ENCODE measurements around the gene MAN1C1. TPM values are rescaled to one million over a fixed set of nuclear protein-coding genes. Genes with fewer than 3 reads are reported as not detected.

The MAN1C1 gene
- total RNA-seq, 1 experiment from 2014 or later = 0.11 TPM

DNA sequence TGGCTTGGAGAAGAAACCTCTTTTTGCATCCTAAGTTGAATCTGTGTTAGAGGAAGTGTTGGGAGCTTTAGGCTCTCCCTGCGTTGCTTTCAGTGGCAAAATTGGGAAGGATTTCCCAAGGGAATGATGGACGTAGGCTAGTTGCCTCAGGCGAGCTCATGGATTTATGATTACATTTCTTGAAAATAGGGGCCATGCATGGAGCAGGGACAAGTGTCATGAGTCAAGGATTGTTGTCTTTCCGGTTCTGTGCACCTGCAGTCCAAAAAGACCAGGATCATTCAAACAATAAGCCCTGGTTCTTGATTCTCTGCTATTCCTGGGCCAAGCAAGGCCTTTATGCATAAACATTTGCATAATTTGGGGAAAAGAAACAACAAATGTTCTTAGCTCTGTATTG is 7.1 kb downstream of the MAN1C1 start:
- intact Hi-C loops (cut with micrococcal nuclease) = no loop called here
- no peak for ATAC-seq
- Histone ChIP-seq H3K4me1 (ENCODE audit: insufficient read depth, low read length) (no peaks in the 10 kb centered on the region), H3F3A (ENCODE audit: low read length, unreplicated experiment) (no peaks in the 10 kb centered on the region), H4K20me1 (ENCODE audit: low read length) (no peaks in the 10 kb centered on the region), H3K4me2 (ENCODE audit: low read length) (no peak overlapping the region), H3K79me2 (ENCODE audit: low read length) (no peaks in the 10 kb centered on the region), H3K9me3 (ENCODE audit: low read length) (no peaks in the 10 kb centered on the region), H2AFZ (ENCODE audit: low read length) (no peak overlapping the region), H3K9ac (ENCODE audit: low read length) (no peak overlapping the region), H3K27ac (ENCODE audit: low read length) (no peak overlapping the region), H3K4me3 (ENCODE audit: low read length) (no peak overlapping the region), H3K9me2 (replicated peaks; ENCODE audit: low read length) (no peaks in the 10 kb centered on the region), H3K27me3 (ENCODE audit: low read length) (peaks cover 7% of the 10 kb centered on the region; the same call in 1 of the 2 replicates), H3K36me3 (ENCODE audit: low read depth, low read length) (no peaks in the 10 kb centered on the region)
- ChIA-PET POLR2A (ENCODE audit: unreplicated experiment) (no interaction called here), CTCF (interaction anchor here (0.6 kb wide), 1 partner anchor 48 kb away, joined by 7 read pairs; no protein-coding TSS in a partner anchor)
- no peak for TF ChIP-seq CTCF (conservative IDR thresholded peaks at IDR 0.05; ENCODE audit: low read depth, low read length)
- TF ChIP-seq EZH2 (IDR thresholded peaks at IDR 0.05; ENCODE audit: low read length, unreplicated experiment) = no peak
- no peak for TF ChIP-seq EZH2phosphoT487 (IDR thresholded peaks at IDR 0.05; ENCODE audit: borderline replicate concordance, low read length)
- BruUV-seq (replicated peaks) = no TSS peak
- DNase-seq = no peak

DNA sequence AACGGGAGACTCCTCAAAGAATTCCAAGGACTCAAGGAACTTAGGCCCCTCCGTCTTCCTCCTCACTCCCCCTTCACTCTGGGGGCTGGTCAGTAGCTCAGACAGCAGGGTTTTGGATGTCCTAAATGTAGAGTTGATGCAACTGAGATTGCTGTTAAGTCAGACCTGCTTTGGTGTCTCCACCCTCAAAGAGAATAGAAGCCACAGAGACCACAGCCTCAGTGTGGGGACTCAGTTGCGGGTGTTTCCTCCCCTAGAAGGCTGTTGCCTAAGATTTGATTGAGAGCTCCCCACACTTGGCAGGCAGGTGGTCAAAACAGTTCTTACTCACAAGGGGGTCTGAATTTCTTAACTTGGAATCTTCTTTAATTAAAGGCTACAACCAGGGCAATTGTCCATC is 7.6 kb downstream of the MAN1C1 start:
- no peaks in the 10 kb centered on the region for H3K9me3 ChIP-seq (ENCODE audit: low read length)
- TF ChIP-seq EZH2 (IDR thresholded peaks at IDR 0.05; ENCODE audit: low read length, unreplicated experiment) (no peak), EZH2phosphoT487 (IDR thresholded peaks at IDR 0.05; ENCODE audit: borderline replicate concordance, low read length) (no peak), CTCF (conservative IDR thresholded peaks at IDR 0.05; ENCODE audit: low read depth, low read length) (no peak)
- H2AFZ ChIP-seq (ENCODE audit: low read length) = no peak overlapping the region
- H3F3A ChIP-seq (ENCODE audit: low read length, unreplicated experiment) = no peaks in the 10 kb centered on the region
- H4K20me1 ChIP-seq (ENCODE audit: low read length) = no peaks in the 10 kb centered on the region
- no peaks in the 10 kb centered on the region for H3K9me2 ChIP-seq (replicated peaks; ENCODE audit: low read length)
- POLR2A ChIA-PET (ENCODE audit: unreplicated experiment) = no interaction called here
- H3K36me3 ChIP-seq (ENCODE audit: low read depth, low read length) = no peaks in the 10 kb centered on the region
- H3K9ac ChIP-seq (ENCODE audit: low read length) = no peak overlapping the region
- H3K4me2 ChIP-seq (ENCODE audit: low read length) = no peak overlapping the region
- intact Hi-C loops (cut with micrococcal nuclease) = no loop called here
- no peaks in the 10 kb centered on the region for H3K4me1 ChIP-seq (ENCODE audit: insufficient read depth, low read length)
- H3K27me3 ChIP-seq (ENCODE audit: low read length) = peaks cover 7% of the 10 kb centered on the region; the same call in 1 of the 2 replicates
- no peak for ATAC-seq
- no peaks in the 10 kb centered on the region for H3K79me2 ChIP-seq (ENCODE audit: low read length)
- H3K4me3 ChIP-seq (ENCODE audit: low read length) = no peak overlapping the region
- CTCF ChIA-PET = interaction anchor here (0.6 kb wide), 3 partner anchors 49 to 267 kb away, joined by 5 to 7 read pairs (median 7); no protein-coding TSS in a partner anchor
- no peak for DNase-seq
- no TSS peak for BruUV-seq (replicated peaks)
- no peak overlapping the region for H3K27ac ChIP-seq (ENCODE audit: low read length)

DNA sequence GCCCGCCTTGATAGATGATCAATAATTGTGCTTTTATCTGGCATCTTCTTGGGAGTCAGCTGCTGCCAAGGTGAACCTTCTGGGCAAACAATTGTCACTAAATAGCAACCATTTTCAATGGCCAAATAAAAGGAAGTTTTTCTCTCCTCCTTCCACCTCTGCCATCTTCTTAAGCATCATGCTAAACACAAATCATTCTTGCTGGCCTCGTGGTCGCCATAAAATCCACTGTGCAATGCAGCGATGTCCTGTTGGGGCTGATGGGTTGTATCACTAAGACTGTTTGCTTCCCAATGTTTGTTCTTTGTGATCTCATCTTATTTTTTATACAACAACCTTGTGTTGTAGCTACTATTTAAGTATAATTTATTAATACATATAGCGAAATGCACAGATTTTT is 8.0 kb downstream of the MAN1C1 start:
- no peak overlapping the region for H3K27ac ChIP-seq (ENCODE audit: low read length)
- no peak overlapping the region for H3K4me2 ChIP-seq (ENCODE audit: low read length)
- H3K9ac ChIP-seq (ENCODE audit: low read length) = no peak overlapping the region
- no peak overlapping the region for H2AFZ ChIP-seq (ENCODE audit: low read length)
- DNase-seq (no peak), ATAC-seq (no peak)
- H3K9me2 ChIP-seq (replicated peaks; ENCODE audit: low read length) = no peaks in the 10 kb centered on the region
- no peaks in the 10 kb centered on the region for H3F3A ChIP-seq (ENCODE audit: low read length, unreplicated experiment)
- H3K79me2 ChIP-seq (ENCODE audit: low read length) = no peaks in the 10 kb centered on the region
- H3K36me3 ChIP-seq (ENCODE audit: low read depth, low read length) = no peaks in the 10 kb centered on the region
- no peaks in the 10 kb centered on the region for H3K9me3 ChIP-seq (ENCODE audit: low read length)
- no TSS peak for BruUV-seq (replicated peaks)
- no peaks in the 10 kb centered on the region for H4K20me1 ChIP-seq (ENCODE audit: low read length)
- intact Hi-C loops (cut with micrococcal nuclease) = no loop called here
- CTCF ChIA-PET = interaction anchor here (0.6 kb wide), 3 partner anchors 49 to 266 kb away, joined by 5 to 7 read pairs (median 7); no protein-coding TSS in a partner anchor
- peaks cover 7% of the 10 kb centered on the region; the same call in 1 of the 2 replicates for H3K27me3 ChIP-seq (ENCODE audit: low read length)
- H3K4me3 ChIP-seq (ENCODE audit: low read length) = no peak overlapping the region
- H3K4me1 ChIP-seq (ENCODE audit: insufficient read depth, low read length) = peaks cover 2% of the 10 kb centered on the region; the same call in 1 of the 2 replicates
- POLR2A ChIA-PET (ENCODE audit: unreplicated experiment) = no interaction called here
- TF ChIP-seq CTCF (conservative IDR thresholded peaks at IDR 0.05; ENCODE audit: low read depth, low read length) (no peak), EZH2phosphoT487 (IDR thresholded peaks at IDR 0.05; ENCODE audit: borderline replicate concordance, low read length) (no peak), EZH2 (IDR thresholded peaks at IDR 0.05; ENCODE audit: low read length, unreplicated experiment) (no peak)
